Stimulated activated naive CD8-positive, alpha-beta T cell treated with anti-CD3 and anti-CD28 coated beads, Interleukin-15, Interleukin-2, amounts not matched to agents 100 U/mL and 50 U/mL, for 24 hours (primary cell): ENCODE measurements around the gene ISG15.
"Not testable (repeated sequence)": the region's sequence is repeated elsewhere in the genome, so short reads cannot be mapped to it uniquely, and the experiment has no call there.

Experiments
- ATAC-seq: fragments of 150-1000 bp; cut with Tn5 transposase; one replicate; pipeline ENCODE4 v1.10.0; 2021
- DNase-seq: peaks from one replicate; pipeline ENCODE4 v3.0.0; 2021

Gene ISG15

DNA sequence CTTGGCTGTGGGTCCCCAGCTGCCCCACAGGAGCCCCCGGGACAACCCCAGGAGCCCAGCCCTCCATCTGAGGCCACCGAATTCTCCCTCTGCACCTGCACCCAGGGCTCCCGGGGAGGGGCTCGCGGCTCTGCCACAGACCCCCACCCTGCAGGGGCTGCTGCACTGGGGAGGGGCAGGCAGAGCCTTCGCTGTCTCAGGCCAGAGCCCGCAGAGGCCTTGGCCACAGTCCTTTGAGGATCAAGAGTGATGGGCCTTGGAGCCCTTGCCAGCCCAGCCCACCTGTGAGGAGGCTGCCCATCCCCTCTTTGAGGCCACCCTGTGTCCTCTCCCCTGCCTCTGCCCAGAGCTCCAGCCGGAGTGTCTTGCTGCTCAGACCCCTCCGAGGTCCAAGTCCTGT lies 37.9 kb upstream of the ISG15 start:
- no peak for ATAC-seq

DNA sequence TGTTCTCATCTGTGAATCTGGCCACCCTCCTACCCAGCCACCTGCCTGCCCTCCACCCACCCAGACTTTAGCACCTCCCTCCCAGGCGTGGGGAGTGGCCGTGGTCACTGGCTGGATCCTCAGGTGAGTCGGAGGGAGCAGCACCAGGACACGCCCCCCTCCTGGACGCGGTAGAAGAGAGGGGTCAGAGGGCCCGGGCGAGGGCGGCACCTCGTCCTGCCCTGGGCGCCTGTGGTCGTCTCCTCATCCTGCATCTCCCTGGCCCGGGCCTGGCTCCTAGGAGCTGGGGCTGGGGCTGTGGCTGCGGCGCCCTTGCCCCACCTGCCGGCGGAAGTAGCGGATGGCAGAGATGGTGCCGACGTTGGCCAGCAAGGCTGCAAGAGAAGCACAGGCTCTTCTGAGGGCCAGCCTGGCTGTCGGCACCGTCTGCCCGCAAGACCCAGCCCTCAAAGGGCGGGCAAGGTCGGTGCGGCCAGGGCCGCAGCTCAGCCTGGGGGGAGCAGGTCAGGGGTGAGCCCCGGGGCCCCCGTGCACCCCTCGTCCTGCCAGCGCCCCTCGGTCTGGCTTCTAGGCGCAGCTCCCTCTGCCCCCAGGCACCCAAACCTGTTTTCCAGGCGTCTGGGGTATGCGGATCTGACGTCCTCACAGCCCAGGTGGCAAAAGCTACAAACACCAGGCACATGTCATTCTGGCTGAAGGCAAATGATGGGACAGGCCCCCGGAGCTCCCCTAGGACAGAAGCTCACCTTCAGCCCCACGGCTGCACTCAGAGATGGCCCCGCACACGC lies 37.2 kb upstream of the ISG15 start:
- ATAC-seq (peak; percentile 56), DNase-seq (peak; percentile 60)

More for the DNA sequence above, 37.9 kb upstream of the ISG15 start:
- DNase-seq, result no peak

- not testable (repeated sequence) for DNase-seq, ATAC-seq
Observed at GRCh38 chr1:976791-977190, 36.5 kb upstream of the ISG15 start.

DNA sequence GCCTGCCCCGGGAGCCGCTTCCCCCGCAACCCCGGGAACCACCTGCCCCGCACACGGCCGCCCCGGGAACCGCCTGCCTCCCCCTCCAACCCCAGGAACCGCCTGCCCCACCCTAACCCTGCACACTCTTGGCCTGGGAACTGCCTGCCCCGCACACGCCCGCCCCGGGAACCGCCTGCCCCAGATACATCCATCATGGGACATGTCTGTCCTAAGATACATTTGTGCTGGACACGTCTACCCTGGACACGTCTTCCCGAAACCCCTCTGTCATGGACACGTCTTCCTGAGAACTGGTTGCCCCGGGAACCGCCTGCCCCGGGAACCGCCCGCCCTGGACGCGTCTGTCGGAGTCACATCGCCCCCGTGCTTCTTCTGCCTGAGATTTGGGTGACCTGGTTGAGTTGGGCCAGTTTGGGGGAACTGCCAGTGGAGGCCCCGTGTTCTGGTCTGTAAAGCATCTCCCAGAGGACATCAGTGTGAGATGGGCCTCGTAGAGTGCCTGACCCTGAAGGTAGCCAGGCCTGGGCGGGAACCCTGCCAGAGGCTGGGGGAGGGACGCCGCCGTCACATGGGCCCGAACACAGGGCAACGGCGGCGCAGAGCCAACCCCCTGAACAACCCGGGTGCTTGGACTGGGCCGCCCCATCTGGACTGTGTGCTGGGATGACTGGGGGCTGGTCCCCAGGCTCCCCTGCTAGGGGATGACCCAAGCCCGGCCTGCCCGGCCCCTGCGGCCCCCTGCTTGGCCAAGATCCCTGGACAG lies 35.0 kb upstream of the ISG15 start:
- ATAC-seq (no peak), DNase-seq (no peak)

DNA sequence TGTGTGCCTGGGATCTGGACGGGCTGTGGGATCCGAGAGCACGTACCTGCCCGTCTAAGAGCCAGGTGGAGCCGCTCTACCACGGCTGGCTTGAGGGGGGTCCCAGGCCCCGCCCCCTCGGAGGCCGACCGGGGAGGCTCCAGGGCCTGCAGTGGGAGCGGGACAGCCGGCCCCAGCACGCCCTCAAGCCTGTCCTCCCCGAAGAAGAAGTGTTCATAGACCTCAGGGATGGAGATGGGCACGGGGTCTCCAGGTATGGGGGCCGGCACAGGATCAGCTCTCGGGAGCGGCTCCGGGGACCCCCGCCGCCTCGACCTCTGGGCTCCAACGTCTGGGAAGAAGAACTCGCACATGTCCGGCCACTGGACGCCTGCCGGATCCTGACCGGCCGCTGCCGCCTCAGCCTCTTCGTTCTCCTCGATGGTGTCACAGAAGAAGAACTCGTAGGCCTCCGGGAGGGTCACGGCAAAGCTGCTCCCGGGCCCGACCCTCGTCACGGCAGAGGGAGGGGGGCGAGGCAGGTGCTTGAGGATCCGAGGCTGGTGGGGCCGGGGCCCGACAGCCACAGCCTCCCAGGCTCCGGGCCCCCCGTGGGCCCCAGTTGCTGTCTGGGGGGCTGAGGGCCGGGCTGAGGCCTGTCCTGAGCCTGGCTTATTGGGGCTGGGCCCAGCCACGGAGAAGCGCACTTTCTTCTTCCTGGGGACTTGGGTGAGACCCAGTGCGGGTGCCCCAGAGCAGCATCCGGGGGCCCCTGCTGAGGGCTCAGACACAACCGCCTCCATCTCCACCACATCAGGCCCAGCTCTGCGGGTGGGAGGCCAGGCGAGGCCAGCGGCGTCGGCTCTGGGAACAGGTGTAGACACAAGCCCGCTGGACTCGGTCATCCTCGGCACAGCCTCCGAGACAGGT lies 34.2 kb upstream of the ISG15 start:
- DNase-seq, result no peak
- ATAC-seq, result no peak

GRCh38 chr1:979744-980072 lies 33.6 kb upstream of the ISG15 start:
- no peak for DNase-seq
- no peak for ATAC-seq

DNA sequence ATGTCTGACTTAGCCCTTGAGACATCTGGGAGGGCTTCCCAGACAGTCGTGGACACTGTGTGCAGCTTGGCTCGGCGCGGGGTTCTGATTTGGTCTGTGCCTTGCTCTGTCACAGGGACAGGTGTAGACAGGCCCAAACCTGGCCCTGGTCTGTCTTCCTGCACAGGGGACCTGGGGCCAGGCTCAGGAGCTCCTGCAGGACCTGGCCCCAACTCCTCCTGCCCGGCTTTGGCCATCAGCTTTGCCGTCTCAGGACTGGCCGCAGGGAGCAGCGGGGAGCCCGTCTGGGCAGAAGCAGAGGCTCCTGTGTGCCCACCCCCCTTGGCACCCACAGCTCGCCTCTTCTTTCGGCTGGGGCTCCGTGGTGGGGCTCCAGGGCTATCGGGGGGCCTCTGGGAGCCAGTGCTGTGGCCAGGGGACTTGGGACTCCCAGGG lies 33.1 kb upstream of the ISG15 start:
- no peak for ATAC-seq
- DNase-seq, result no peak

DNA sequence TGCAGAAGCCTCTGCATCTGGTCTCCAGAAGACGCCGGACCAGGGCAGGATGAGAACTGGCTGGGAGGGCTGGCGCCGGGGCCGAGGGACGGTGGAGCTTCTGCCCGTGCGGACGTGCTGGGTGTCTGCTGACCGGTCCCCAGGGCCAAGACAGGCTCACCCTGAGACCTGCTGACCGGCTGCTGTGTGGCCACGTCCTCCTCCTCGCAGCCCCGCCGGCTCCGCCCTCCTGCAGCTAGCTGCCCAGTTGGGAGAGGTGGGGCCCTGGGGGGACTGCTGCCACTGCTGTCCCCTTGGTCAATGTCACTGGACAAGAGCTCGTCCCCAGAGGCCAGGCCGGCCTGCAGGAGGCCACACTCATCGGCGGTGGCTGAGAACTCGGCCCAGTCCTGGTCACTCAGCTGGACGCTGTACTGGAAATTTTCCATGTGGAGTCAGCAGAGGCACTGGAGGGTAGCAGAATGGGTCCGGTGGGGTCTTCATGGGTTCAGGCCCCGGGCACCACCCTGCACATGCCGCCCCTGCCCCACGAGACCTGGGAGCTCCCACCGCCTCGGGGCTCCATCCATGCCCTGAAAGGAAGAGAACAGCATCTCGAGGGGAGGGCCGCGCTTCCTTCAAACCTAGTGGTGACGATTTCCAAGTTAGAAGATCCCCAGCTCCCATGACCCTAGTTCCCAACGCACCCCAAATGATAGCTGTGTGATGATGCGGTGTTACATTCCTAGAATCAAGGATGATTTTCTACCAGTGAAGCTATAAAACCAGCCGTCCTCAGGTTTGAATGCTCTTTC lies 32.5 kb upstream of the ISG15 start:
- no peak for DNase-seq
- no peak for ATAC-seq

- ATAC-seq, result no peak
- DNase-seq, result no peak
Observed at GRCh38 chr1:981491-981954, 31.8 kb upstream of the ISG15 start.

DNA sequence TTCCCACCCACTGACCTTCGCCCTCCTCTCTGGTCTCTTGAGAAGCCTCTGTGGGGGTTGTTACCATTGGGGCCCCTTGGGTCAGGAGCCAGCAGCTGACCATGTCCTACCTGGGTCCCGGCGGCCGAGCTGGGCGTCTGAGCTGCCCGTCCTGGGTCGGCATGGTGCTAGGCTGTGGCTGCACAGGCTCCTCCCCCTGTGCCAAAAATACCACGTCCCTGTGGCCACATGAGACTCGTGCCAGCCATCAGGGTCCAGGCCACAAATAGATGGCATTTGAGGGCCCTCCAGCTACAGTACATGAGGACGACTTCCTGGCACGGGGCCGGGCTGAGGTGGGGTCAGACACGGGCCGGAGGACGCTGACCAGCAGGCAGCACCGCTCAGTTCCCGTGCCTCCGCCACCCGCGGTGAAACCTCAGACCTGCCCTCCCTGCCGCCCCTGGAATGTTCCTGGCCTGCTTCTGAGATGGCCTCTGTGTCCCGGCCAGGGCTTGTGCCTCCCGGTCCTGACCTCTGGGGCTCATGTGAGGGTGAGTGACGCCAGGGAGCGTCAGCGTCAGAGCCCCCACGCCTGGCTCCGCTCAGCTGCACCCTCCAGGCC lies 31.2 kb upstream of the ISG15 start, which contains the start of gene PERM1:
TSS of gene PERM1 (minus strand) at position 139 of the 604 bp plus-strand sequence. CDS start 1,064 bp downstream, outside the sequence.
- DNase-seq (no peak), ATAC-seq (no peak)

GRCh38 chr1:982765-983436 lies 30.4 kb upstream of the ISG15 start:
- DNase-seq, result no peak
- no peak for ATAC-seq

- DNase-seq (peak; percentile 76), ATAC-seq (peak; percentile 65)
Observed at GRCh38 chr1:983798-984475, 29.4 kb upstream of the ISG15 start.

DNA sequence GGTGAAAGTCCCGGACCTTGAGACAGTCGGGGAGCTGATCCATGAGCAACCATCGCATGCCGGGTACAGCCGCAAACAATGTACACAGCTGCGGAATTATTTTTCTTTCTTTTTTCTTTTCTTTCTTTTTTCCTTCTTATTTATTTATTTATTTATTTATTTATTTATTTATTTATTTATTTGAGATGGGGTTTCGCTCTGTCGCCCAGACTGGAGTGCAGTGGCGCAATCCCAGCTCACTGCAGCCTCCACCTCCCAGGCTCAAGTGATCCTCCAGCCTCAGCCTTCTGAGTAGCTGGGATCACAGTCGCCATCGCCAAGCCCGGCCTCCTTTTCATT lies 28.9 kb upstream of the ISG15 start:
- ATAC-seq (no peak), DNase-seq (no peak)

DNA sequence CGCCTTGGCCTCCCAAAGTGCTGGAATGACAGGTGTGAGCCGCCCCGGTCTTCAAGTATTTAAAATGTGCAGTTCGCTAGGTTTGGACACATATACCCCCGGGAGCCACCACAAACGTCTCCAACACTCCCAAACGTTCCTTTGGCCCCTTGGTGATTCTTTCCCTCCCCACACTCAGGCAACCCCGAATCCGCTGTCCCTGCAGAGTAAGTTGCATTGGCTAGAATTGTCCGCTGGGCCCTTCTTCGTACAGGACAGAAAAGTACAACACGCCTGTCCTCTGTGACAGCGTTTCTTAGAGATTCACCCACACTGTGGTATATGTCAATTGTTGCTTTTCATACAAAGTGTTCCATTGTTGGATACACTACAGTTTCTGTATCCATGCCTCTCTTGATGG lies 28.2 kb upstream of the ISG15 start:
- ATAC-seq (no peak), DNase-seq (no peak)

DNA sequence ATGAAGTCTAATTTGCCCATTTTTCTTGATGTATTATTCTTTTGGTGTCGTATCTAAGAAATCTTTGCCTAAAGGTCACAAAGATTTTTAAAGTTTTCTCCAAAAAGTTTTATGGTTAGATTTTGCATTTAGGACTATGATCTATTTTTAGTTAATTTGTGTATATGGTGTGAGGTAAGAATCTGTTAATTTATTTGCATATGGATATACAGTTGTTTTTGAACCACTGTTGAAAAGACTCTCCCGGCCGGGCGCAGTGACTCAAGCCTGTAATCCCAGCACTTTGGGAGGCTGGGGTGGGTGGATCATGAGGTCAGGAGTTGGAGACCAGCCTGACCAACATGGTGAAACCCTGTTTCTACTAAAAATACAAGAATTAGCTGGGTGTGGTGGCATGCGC lies 25.2 kb upstream of the ISG15 start:
- not testable (repeated sequence) for ATAC-seq, DNase-seq

- DNase-seq, ATAC-seq: not testable (repeated sequence)
Observed at GRCh38 chr1:991275-991674, 22.0 kb upstream of the ISG15 start.

GRCh38 chr1:991895-992294 lies 21.4 kb upstream of the ISG15 start:
- no peak for ATAC-seq
- no peak for DNase-seq

GRCh38 chr1:992362-992761 lies 20.9 kb upstream of the ISG15 start:
- peak; percentile 33 for ATAC-seq
- DNase-seq, result no peak

DNA sequence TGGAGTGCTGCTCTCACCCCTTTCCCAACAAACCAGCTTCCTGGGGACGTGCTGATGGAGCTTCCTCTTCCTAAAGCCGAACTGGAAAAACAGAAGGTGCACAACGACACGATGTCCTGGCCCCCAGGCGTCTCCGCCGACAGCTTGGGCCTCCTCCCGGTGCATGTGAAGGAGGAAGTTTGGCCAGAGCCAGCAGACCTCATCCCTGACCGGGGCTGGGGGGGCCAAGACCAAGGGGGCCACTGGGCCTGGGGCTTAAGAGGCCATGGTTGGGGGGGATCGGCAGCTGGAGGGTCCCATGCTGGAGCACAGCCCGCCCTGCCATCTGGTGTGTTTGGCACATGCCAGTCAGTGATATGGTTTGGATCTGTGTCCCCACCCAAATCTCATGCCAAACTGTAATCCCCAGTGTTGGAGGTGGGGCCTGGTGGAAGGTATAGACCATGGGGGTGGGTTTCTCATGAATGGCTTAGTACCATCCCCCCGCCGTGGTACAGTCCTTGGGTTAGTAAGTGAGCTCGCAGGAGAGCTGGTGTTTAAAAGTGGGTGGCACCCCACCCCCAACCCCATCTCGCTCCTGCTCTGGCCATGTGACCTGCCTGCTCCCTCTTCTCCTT lies 19.8 kb upstream of the ISG15 start:
- ATAC-seq, result no peak
- no peak for DNase-seq
